T-helper 1 cell treated with Interleukin-12 subunit alpha and Interleukin-12 subunit beta and Interleukin-4 antibody, amounts not matched to agents 30 μg/mL and 1 μg/mL, for 36 hours (primary cell): ENCODE data around the gene GPR153.

ENCODE experiments used
- H3K27ac Mint-ChIP-seq: one replicate; pipeline ENCODE4 v1.8.0; 2021; ENCODE audit warnings: mild to moderate bottlenecking, mixed read lengths
- H3K27me3 Mint-ChIP-seq: one replicate; pipeline ENCODE4 v1.8.0; 2021; ENCODE audit warnings: low read depth, mixed read lengths
- H3K36me3 Mint-ChIP-seq: one replicate; pipeline ENCODE4 v1.8.0; 2021; ENCODE audit warnings: low read depth, mixed read lengths
- H3K4me1 Mint-ChIP-seq: one replicate; pipeline ENCODE4 v1.8.0; 2021; ENCODE audit warnings: low read depth, mixed read lengths
- H3K4me3 Mint-ChIP-seq: one replicate; pipeline ENCODE4 v1.8.0; 2021; ENCODE audit warnings: mild to moderate bottlenecking, moderate library complexity, mixed read lengths
- H3K9me3 Mint-ChIP-seq: one replicate; pipeline ENCODE4 v1.8.0; 2021; ENCODE audit warnings: mixed read lengths

Gene GPR153

DNA sequence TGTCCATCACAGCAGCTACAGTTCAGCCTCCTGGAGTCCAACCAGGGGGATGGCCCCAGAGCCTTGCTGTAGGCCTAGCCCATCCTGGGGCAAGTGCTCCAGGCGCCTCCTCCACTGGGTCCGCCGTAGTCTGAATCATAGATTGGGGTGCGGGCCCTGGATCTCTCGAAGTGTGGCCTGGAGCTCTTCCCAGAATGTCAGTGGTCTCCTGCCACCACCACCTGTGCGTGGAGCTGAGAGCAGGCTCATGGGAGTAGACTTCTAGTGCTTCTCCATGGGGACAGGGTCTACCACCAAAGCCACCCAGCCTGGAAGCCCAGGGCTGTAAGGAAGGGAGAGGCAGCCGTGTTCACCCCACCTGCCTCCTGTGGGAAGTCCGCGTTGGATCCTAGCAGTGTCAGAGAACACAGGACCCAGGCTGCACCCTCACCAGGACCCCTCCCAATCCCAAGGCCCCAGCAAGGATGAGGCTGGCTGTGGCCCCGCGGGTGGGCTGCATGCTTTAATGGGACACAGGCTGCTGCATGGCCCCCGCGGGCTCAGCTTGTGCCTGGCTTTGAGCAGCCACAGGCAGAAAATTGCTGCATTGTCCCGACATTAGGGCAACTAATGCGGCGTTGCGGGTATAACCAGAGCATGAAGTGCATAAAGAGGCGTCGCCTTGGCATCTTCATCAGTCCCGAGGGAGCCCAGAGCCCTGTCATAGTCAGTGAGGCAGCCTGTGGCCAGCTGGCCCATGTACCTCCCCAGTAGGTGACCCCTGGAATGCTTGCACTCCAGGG, 17.7 kb downstream of the GPR153 start:
- Mint-ChIP-seq H3K9me3 (no peaks in the 10 kb centered on the region), H3K27ac (no peak overlapping the region), H3K36me3 (no peaks in the 10 kb centered on the region), H3K4me1 (peaks cover 12% of the 10 kb centered on the region), H3K27me3 (peaks cover 66% of the 10 kb centered on the region), H3K4me3 (no peak overlapping the region)

DNA sequence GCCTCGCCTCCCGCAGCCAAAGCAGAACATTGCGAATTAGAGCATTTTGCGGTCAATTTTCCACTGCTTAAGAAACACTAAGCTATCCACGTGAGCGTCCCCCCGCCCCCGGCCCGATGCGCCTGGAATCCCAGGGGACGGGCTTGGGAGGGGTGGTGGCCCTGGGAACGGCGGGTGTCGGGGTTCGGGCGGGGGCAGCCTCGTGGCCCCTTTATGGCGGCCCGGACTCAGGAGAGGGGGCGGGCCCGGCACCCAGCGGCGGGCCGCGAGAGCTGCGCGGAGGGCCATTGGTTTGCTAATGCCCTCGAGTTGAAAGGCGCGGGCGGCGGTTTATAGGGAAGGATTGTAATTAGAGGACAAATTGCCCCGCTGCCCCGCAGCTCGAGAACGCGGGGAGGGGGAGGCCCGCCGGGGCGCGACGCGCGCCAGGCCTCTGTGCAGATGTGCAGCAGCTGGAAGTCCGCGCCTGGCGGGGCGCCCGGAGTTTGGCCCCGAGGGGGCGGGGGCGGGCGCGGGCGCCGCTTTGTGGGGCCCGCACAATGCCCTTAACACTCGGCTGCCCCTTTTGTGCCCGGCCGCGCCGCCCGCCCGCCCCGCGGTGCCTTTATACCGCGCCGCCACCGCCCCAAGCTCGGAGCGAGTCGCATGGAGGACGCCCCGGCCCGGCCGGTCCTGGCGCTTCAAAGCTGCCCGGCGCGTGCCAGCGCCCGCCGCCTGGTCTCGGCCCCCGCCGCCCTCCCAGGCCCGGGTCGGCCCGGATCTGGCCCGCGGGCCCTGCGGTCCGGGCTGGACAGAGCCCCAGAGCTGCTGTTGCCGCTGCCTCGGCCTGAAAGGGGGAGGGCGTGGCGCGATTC, 18.8 kb downstream of the GPR153 start:
- Mint-ChIP-seq H3K27ac (no peak overlapping the region), H3K9me3 (no peaks in the 10 kb centered on the region), H3K4me1 (peaks cover 12% of the 10 kb centered on the region), H3K4me3 (no peak overlapping the region), H3K36me3 (no peaks in the 10 kb centered on the region), H3K27me3 (peaks cover 56% of the 10 kb centered on the region)

DNA sequence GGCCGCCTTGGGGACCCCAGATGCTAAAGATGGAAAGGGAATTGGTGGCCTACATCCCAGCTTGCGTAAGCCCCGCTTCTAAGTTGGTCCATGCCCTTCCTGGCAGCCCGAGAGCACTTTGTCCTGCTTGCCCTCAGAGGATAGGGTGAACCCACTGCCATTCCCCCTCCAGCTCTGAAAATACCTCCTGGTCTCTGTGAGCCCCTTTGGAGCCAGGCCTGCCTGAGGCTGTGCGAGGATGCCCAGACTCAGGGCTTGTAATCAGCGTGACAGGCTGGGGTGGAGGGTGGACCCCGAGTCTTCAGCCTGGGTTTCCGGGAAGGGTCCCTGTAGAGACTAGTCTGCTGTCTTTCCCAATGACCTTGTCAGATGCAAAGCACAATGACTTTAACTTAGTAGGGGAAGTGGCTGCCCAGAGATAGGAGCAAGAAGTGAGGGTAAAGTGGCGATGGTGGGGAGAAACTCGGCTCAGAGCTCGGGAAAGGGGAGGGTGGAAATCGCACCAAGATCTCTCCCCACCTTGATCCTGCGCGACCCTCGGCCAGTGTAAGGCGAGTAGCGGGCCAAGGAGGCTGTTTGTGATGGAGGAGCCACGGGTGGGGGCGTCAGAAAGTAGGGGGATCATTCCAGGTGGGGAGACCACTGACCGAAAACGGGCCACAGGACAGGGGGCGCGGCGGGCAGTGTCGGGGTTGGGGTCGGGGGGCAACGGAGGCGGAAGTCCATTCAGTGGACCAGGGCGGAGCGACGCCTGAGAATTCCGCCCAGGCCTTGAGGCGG, 19.6 kb downstream of the GPR153 start:
- Mint-ChIP-seq H3K9me3 (no peaks in the 10 kb centered on the region), H3K27ac (peak overlapping the region; percentile 3), H3K4me1 (peaks cover 9% of the 10 kb centered on the region), H3K4me3 (no peak overlapping the region), H3K36me3 (no peaks in the 10 kb centered on the region), H3K27me3 (peaks cover 48% of the 10 kb centered on the region)

DNA sequence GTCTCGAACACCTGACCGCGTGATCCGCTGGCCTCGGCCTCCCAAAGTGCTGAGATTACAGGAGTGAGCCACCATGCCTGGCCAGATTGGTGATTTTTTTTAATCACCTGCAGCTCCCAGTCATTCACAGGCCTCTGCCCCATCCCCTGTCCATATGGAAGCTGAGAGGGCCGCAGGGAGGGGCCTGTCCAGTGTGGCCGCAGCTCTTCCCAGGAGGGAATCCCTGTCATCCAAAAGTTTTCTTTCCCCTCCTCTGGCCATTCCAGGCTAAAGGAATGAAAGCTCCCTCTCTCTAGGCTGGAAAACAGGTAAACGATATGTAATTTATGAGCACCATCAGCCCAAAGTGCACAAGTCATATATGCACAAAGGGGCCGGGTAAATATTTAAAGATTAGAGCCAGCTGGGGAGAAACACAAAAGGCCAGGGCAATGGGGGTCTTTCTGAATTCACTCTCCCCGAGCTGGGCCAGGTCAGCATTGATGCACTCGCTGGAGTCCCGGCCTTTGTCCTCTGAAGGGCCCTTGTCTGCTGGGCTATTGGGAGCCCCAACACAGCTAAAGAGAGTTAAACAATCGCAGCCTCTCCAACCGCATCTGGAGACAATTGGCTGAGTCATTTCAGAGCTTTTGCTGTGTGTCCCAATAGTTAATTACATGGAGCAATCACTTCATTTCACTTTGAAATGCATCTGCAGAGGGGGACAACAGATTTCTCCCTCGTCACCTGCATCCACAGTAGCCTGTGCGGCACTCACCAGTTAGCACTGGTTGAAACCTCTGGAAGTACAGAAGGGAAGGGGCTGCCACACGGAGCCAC, 20.7 kb downstream of the GPR153 start:
- H3K36me3 Mint-ChIP-seq: no peaks in the 10 kb centered on the region

DNA sequence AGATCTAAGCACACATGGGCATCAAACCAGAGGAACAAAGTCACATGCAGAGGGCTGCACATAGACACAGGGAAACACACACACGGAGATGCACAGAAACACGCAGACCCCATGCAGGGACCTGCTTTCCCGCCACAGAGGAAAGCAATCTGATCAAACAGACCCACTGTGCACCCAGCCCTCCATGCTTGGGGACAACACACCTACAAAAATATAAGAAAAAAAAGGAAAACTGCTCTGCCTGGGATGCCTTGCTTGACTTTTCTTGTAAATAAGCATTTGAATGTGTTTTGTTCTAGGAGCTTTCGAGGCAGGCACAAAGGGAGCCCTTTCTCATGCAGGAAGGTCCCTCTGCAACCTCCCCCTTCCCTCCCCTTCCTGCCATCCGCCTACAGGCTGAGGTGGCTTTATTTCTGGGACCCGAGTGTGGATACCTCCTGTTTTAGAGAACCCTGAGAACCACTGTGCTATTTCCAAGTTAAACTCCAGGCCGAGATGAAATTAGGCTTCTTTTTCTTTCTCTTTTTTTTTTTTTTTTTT, 21.6 kb downstream of the GPR153 start:
- H3K9me3 Mint-ChIP-seq: no peaks in the 10 kb centered on the region
- no peaks in the 10 kb centered on the region for H3K36me3 Mint-ChIP-seq
- no peak overlapping the region for H3K4me3 Mint-ChIP-seq
- peaks cover 42% of the 10 kb centered on the region for H3K27me3 Mint-ChIP-seq
- H3K4me1 Mint-ChIP-seq: peaks cover 15% of the 10 kb centered on the region
- no peak overlapping the region for H3K27ac Mint-ChIP-seq

More for the DNA sequence above, 20.7 kb downstream of the GPR153 start:
- peaks cover 9% of the 10 kb centered on the region for H3K4me1 Mint-ChIP-seq
- no peaks in the 10 kb centered on the region for H3K9me3 Mint-ChIP-seq
- no peak overlapping the region for H3K27ac Mint-ChIP-seq
- H3K4me3 Mint-ChIP-seq: no peak overlapping the region
- H3K27me3 Mint-ChIP-seq: peaks cover 46% of the 10 kb centered on the region

DNA sequence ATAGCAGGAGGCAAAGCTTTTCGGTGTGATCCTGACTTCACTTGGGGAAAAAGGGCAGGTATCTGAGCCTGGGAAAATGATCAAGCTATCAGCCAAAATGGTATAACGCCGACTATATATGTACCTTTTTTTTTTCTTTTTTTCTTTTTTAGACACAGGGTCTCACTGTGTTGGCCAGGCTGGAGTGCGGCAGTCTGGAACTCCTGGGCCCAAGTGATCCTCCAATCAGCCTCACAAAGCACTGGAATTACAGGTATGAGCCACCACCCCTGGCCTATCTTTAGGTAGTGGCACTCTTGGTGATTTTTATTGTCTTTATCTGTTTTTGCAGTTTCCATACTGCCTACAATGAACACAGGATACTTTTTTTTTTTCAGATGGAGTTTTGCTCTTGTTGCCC, 23.8 kb downstream of the GPR153 start:
- Mint-ChIP-seq H3K4me3 (peak overlapping the region; percentile 37), H3K27me3 (peaks cover 28% of the 10 kb centered on the region), H3K4me1 (peaks cover 21% of the 10 kb centered on the region), H3K27ac (no peak overlapping the region), H3K36me3 (peaks cover 10% of the 10 kb centered on the region), H3K9me3 (no peaks in the 10 kb centered on the region)

DNA sequence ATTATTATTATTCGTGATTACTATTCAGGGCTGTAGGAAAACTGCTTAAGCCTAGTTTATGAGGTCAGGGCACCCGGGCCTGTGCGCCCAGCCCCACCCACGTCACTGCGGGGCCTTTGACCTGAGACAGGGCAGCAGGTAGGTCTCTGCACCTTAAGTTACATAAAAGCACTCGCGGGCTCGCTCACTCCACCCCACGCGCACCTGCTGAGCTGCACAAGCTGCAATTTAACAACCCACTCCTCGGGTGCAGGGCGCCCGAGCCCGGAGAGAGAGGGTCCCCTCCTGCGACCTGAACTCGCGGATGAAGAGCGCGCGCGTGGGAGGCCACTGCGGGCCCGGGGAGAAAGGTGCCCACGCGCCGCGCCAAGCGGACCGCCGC, 25.6 kb downstream of the GPR153 start:
- H3K4me3 Mint-ChIP-seq: peak overlapping the region; percentile 90
- peaks cover 18% of the 10 kb centered on the region for H3K4me1 Mint-ChIP-seq
- H3K36me3 Mint-ChIP-seq: peaks cover 10% of the 10 kb centered on the region
- H3K9me3 Mint-ChIP-seq: no peaks in the 10 kb centered on the region
- H3K27me3 Mint-ChIP-seq: peaks cover 16% of the 10 kb centered on the region
- peak overlapping the region; percentile 77 for H3K27ac Mint-ChIP-seq

DNA sequence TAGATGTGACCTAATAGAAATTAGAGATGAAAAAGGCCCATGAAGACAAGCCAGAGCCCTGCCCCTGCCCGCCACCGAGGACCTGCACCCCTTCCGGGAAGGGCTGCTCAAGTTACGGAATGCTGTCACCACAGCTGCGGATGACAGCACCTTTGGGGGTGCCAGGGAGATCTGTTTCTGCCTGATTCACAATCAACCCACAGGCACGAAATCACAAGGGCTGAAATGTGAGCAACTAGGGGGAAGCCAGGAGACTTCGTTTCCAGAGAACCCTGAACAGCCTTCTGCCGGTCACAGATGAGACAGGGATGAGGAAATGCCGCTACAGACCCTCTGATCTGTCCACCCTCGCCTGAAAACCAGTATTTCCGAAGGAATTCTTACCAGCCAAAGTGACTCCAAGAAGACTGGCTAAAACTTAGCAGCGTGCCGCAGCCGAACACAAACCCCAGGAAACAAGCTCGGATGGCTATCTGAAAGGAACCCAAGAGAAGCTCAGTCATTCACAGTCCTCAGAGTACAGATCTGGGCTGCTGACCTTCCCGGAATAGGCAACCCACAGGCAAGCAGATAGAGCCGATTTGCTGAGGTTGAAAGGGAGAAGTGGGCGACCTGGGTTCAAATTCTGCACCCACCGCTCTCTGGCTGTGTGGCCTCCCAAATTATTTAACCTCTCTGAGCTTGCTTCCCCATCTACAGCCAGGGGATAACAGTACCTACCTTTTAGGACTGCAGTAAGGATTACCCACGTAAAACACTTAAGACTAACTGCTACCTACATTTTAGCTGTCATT, 26.2 kb downstream of the GPR153 start:
- peak overlapping the region; percentile 90 for H3K4me3 Mint-ChIP-seq
- H3K4me1 Mint-ChIP-seq: peaks cover 18% of the 10 kb centered on the region
- H3K9me3 Mint-ChIP-seq: no peaks in the 10 kb centered on the region
- H3K27ac Mint-ChIP-seq: peak overlapping the region; percentile 77
- H3K27me3 Mint-ChIP-seq: peaks cover 10% of the 10 kb centered on the region
- peaks cover 13% of the 10 kb centered on the region for H3K36me3 Mint-ChIP-seq

DNA sequence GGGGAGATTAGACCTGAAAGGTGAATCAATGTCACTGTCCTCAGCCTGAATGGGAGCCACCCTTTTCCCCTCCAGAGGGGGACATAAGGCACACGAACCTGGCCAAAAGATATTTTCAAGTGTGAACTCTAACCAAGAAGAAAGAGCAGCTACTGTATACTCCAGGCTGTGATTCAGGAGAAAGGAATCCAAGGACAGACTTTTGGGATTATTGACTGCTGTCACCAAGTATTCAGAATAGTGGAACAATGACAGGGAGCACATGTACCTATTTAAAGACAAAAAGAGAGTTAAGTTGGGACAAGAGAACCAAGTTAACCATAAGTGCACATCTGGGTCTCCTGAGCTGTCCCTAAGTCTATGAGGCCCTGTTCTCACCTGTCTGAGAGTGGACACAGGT, 27.5 kb downstream of the GPR153 start:
- Mint-ChIP-seq H3K36me3 (peaks cover 14% of the 10 kb centered on the region), H3K4me3 (peak overlapping the region; percentile 42)

DNA sequence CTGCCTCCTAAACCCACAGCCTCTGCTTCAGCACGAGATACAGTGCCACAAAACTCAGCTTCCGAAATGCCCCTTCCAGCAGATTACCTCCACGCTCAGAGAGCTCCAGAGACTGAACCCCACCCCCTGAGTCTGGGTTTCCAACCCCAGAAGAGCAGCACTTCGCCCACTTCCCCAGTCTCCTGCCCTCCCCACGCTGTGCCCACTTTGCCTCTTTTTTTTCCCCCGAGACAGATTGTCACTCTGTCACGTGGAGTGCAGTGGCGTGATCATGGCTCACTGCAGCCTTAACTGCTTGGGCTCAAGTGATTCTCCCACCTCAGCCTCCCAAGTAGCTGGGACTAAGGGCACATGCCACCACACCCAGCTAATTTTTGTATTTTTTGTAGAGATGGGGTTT, 35.2 kb downstream of the GPR153 start:
- Mint-ChIP-seq H3K27ac (no peak overlapping the region), H3K36me3 (peaks cover 29% of the 10 kb centered on the region), H3K27me3 (no peaks in the 10 kb centered on the region)

More for the DNA sequence above, 27.5 kb downstream of the GPR153 start:
- H3K9me3 Mint-ChIP-seq: no peaks in the 10 kb centered on the region
- no peaks in the 10 kb centered on the region for H3K27me3 Mint-ChIP-seq
- H3K27ac Mint-ChIP-seq: no peak overlapping the region
- H3K4me1 Mint-ChIP-seq: peaks cover 12% of the 10 kb centered on the region

DNA sequence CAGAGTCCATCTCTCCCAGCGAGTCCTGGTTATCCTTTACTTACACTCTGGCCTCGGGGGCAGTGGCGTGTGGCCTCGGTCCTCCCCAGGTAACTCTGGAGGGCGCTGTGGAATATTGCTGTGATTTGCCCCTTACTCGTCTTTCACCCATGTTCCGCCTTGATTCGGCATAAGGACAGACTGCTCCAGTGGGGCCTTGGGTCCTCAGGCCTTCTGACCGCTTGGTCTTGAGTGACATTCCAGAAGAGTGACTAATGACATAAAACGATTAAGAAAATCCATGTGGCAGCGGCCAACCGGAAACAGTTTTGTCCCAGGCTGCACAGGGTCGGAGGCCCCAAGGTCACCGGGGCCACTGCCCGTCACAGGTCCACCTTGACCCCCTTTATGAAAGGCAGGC, 36.2 kb downstream of the GPR153 start:
- no peak overlapping the region for H3K4me3 Mint-ChIP-seq
- H3K27me3 Mint-ChIP-seq: no peaks in the 10 kb centered on the region
- H3K27ac Mint-ChIP-seq: no peak overlapping the region
- no peaks in the 10 kb centered on the region for H3K4me1 Mint-ChIP-seq
- H3K9me3 Mint-ChIP-seq: no peaks in the 10 kb centered on the region
- H3K36me3 Mint-ChIP-seq: peaks cover 26% of the 10 kb centered on the region

More for the DNA sequence above, 35.2 kb downstream of the GPR153 start:
- H3K4me1 Mint-ChIP-seq: no peaks in the 10 kb centered on the region
- no peak overlapping the region for H3K4me3 Mint-ChIP-seq
- no peaks in the 10 kb centered on the region for H3K9me3 Mint-ChIP-seq

DNA sequence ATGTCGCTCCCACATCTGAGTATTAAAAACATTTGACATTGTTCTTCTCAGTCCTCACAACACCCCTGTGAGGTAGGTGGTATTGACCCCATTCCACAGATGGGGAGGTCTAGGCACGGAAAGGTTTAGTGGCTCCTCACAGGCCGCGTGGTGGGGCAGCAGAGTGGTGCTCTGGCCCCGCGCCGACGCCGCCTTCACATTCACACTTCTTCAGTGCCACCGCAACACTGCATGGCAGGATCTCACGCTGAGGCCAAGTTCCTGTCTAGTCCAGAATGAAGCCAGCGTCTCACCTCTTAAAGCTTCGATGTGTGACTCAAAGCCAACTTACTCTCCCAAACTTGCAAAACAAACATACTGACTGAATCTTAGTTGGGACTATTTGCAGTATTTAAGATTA, 37.3 kb downstream of the GPR153 start:
- Mint-ChIP-seq H3K36me3 (peaks cover 25% of the 10 kb centered on the region), H3K27me3 (no peaks in the 10 kb centered on the region), H3K4me1 (peaks cover under 1% of the 10 kb centered on the region), H3K4me3 (no peak overlapping the region), H3K9me3 (no peaks in the 10 kb centered on the region), H3K27ac (no peak overlapping the region)

DNA sequence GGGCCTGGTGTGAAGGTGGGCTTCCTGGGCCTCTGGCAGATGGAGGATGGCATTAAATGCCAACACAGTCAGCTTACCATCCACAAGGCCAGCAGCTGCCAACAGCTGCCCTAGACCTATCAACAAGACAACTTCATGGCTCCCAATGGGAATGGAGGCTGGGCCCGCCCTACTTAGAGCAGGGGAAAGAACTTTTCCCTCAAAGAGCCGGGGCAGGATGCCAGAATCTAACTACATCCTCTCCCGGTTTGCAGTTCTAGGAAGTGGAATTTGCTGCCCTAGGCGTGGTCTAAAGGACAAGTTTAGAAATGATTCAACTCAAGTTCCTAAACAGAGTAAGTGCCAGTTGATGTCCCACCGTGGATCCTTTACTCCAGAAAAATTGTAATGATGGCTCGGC, 38.3 kb downstream of the GPR153 start:
- Mint-ChIP-seq H3K4me1 (peaks cover 2% of the 10 kb centered on the region), H3K4me3 (no peak overlapping the region), H3K27ac (no peak overlapping the region), H3K9me3 (no peaks in the 10 kb centered on the region), H3K27me3 (no peaks in the 10 kb centered on the region), H3K36me3 (peaks cover 25% of the 10 kb centered on the region)
